GM19467 (cell line): ENCODE data around the gene ZNF575.
"Not testable (repeated sequence)": the region's sequence is repeated elsewhere in the genome, so short reads cannot be mapped to it uniquely, and the experiment has no call there.

Experiments used
- ATAC-seq: cut with Tn5 transposase; IDR thresholded peaks from one replicate; pipeline ENCODE4 v1.9.1; 2021; ENCODE audit warnings: mild to moderate bottlenecking, moderate library complexity; ENCODE audit not compliant: unreplicated experiment

ZNF575 gene

DNA sequence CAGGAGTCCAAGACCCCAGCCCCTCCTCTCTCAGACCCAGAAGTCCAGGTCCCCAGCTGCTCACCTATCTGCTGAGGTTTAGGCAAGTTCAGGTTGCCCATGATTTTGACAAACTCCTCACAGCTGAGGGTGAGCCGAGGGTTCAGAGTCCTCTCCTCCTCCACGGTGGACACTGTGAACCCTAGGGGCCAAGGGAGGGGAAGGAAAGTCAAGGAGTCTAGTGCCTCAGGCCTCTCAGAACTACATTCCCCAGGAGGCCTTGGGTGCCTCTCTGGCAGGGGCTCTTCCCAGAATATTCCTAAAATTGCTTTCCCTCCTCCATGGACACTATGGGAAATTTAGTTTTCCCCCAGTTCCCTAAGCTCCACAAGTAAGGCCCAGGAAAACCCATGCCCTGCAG, 25.1 kb upstream of the ZNF575 start:
- no peak for ATAC-seq

DNA sequence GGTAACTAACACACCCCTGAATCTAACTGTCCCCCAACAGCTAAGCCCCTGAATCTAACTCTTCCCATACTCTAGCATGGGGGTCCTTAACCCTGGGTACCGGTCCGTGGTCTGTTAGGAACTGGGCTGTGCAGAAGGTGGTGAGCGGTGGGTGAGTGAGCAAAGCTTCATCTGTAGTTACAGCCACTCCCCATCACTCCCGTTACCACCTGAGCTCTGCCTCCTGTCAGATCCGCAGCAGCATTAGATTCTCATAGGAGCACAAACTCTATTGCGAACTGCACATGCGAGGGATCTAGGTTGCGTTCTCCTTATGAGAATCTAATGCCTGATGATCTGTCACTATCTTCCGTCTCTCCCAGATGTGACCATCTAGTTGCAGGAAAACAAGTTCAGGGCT, 22.3 kb upstream of the ZNF575 start:
- no peak for ATAC-seq

DNA sequence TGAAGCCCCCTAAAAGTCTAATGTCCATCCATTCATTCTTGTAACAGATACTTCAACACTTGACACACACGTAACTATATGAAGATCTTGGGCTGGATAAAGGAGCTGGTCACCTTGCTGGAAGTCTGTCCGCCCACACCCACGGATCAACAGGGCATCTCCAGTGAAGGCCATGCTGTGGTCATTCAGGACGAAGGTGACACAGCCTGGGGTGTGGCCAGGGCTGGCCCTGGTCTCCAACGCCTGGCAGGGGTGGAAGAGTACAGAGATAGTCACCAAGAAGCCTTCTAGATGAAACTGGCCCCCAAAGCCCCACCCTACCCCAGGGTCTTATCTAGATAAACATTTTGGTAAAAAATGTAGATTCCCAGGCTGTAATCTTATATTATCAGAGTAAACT, 21.7 kb upstream of the ZNF575 start:
- no peak for ATAC-seq

DNA sequence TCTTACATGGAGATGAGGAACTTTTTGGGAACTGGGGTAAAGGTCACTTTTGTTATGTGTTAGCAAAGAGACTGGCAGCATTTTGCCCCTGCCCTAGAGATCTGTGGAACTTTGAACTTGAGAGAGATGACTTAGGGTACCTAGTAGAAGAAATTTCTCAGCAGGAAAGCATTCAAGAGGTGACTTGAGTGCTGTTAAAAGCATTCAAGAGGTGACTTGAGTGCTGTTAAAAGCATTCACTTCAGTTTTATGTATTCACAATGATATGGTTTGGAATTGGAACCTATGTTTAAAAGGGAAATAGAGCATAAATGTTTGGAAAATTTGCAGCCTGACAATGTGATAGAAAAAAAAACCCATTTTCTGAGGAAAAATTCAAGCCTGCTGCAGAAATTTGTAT, 20.6 kb upstream of the ZNF575 start:
- not testable (repeated sequence) for ATAC-seq

DNA sequence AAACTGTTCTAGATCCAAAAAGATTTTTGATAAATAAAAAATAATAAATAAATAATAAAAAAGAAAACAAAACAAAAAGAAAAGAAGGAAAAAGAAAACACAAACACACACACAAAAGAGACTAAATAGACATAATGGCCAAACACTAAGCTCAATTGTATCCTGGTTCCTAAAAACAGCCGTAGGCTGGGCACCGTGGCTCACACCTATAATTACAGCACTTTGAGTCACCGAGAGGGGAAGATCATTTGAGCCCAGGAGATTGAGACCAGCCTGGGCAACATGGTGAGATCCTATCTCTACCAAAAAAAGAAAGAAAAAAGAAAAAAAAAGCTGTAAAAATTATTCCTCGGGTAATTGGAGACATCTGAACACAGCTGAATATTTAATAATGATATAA, 14.9 kb upstream of the ZNF575 start:
- ATAC-seq: no peak

DNA sequence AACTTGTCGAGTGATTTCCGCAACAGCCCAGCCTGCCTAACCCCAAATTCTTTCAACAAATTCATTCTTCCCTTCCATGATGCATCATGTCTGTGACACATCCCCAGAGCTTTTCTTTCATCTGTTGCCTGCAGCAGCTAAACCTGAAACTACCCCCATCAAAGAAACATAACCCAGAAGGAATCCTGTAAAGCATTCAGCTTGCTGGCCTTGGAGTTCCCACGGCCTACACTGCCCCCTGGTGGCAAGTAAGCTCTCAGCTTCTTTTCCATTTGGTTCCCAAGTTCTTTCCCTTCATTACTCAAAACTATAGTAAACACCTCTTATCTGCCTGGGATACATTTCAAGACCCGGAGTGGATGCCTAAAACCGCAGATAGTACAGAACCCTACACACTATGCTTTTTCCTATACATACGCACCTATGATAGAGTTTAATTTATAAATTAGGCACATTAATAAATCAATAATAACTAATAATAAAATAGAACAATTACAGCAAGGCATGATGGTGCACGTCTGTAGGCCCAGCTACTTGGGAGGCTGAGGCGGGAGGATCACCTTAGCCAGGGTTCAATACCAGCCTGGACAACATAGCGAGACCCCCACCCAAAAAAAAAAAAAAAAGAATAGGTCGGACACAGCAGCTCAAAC, 13.4 kb upstream of the ZNF575 start:
- ATAC-seq: no peak

DNA sequence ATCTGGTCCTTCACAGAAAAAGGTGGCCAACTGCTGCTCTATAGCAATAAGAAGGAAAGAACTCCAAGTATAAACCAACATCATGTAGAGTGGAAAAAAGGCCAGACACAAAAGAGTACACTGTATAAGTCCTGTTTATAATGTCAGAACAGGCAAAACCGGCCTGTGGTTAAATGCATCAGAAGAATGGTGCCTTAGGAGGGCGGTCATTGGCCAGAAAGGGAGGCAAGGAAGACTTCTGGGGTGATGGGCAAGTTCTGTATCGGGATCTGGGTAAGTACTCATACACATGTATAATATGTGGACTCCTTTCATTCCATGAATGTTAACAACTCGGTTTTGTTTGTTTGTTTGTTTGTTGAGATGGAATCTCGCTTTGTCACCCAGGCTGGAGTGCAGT, 10.1 kb upstream of the ZNF575 start:
- no peak for ATAC-seq

DNA sequence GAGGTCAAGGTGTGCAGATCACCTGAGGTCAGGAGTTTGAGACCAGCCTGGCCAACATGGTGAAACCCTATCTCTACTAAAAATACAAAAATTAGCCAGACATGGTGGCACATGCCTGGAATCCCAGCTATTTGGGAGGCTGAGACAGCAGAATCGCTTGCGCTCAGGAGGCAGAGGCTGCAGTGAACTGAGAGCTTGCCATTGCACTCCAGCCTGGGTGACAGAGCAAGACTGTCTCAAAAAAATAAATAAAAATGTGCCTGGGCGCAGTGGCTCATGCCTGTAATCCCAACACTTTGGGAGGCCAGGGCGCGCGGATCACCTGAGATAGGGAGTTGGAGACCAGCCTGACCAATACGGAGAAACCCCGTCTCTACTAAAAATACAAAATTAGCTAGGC, 9.3 kb upstream of the ZNF575 start:
- not testable (repeated sequence) for ATAC-seq

DNA sequence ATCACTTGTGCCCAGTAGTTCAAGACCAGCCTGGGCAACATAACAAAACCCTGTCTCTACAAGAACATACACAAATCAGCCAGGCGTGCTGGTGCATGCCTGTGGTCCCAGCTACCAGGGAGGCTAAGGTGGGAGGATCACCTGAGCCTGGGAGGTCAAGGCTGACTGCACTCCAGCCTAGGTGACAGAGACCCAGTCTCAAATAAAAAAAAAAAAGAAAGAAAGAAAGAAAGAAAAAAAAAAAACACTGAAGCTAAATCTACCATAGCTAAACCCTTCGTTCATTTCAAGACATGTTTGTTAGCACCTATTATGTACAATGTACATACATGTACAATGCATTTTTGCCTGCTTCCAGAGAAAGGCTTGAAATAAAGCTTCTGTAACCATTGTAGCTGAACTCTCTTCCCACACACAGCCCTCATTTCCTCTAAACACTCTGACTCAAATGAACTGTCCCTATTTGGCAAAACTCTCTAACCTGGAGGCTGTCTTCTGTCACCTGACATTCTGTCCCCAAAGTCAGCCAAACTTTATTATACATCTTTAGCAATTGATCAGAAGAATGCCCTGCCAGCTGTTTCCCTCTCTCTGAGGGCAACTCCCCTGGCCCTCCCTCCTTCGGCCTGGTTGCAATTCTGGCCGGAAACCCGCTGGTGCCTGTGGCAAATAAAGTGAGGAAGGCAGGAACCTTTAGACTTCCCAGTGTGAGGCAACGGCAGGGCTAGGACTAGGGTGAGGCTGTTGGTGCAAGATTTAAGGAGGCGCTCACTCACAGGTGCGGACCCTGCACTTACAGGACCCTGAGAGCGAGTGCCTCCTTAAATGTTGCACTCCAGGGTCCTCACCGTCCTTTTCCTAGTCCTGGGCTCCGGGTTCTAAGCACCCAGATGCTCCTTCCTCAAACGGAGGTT, 7.8 kb upstream of the ZNF575 start:
- ATAC-seq: no peak

DNA sequence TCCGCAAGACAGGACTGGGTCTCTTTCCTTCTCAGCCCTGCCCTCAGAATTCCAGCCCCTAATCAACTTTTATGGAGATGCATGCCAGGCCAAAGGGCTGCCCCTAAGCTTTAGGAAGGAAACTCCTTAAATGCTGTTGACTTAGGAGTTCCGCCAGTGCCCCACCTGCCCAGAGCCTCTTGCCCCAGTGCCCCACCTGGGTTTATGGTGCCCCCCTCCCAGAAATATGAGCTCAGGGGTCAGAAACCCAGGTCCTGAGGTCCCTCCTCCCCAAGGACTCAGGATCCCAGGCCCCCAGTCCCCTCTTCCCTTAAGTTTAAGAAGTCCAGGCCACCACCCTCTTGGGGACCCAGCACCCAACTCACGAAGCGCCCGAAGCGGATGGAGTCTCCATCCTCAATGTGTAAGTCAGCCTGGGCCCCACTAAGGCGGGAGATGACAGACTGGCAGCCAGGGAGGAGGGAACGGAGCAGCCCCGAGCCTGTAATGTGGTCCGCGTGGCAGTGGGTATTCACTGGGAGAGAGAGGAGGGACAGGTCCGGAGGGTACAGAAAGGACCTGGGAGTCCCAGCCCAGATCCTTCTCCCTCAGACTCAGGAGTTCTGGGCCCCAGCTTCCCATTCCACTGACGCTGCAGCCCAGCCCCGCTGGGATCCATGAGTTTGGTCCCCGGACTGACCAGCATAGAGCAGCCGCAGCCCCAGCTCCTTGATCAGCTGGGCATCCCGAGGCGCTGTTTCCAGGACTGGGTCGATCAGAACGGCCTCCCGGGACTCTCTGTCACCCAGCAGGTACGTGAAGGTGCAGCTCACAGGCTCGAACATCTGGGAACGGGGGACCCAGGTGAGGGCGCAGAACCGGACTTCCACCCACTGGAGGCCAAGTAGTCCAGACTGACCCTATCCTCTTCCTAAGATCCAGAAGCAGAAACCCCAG, 6.9 kb upstream of the ZNF575 start:
- ATAC-seq: no peak

DNA sequence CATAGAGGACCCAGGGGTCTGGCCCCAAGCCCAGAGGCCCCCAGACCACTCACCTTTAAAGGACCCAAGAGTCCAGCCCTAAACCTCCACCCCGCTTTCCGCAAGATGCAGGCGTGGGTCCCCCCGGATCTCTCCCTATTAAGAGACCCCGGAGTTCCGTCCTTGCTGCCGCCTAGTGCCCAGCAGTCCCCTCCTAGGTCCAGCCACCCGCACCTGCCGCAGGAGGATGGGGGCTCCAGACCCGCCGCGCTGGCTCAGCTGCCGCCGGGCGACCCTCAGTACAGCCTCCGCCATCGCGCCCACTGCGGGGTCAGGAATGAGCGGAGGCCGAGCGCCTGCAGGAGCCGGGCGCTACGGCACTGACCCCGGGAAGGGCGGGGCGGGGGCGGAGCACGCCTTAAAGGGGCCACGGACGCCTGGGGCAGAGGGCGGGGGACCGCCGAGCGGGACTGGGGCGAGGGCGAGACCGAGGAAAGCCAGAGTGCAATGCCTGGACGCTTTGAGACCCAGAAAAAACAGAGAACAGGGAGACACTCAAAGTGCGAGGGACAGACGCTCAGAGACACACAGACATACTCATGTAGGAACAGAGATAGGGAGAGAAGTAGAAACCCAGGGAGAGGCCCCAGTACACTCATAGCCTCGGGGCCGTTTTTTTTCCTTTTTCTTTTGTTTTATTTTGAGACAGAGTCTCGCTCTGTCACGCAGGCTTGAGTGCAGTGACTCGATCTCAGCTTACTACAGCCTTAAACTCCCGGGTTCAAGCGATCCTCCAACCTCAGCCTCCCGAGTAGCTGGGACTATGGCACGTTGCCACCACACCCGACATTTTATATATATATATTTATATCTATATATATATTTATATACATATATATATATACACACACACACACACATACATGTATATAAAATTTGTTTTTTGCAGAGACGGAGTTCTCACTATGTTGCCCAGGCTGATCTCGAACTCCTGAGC, 5.8 kb upstream of the ZNF575 start, which contains the start of gene ETHE1:
Gene ETHE1 (minus strand): TSS at position 318 of the 976 bp plus-strand sequence. CDS start 24 bp downstream, at position 294.
- peak; percentile 50 for ATAC-seq

DNA sequence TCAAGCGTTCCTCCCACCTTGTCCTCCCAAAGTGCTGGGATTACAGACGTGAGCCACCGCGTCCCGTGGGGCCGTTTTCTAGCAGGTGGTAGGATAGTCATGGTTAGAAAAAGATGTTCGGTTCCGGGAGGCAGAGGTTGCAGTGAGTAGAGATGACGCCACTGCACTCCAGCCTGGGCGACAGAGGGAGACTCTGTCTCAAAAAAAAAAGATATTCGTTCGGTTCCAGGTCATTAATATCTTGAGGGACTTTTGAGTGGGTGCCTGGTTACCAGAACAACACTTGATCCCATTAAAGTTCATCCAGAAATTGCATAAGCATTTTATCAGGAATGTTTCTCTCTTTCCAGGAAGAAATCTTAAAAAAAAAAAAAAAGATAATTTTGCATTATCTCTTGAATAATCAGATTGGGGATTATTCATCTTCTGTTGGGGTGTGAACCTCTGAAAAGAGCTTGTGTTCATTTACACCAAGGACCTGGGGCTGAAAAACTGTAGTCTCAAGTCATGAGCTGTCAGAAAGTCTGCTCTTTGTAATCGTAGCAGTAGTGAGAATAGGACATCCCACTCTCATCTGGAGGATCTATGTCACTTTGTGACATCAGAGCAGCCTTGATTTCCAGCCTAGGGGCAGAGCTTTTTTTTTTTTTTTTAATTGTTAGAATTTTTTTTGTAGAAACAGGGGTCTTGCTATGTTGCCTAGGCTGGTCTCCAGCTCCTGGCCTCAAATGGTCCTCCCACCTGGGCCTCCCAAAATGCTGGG, 4.9 kb upstream of the ZNF575 start:
- ATAC-seq: no peak

DNA sequence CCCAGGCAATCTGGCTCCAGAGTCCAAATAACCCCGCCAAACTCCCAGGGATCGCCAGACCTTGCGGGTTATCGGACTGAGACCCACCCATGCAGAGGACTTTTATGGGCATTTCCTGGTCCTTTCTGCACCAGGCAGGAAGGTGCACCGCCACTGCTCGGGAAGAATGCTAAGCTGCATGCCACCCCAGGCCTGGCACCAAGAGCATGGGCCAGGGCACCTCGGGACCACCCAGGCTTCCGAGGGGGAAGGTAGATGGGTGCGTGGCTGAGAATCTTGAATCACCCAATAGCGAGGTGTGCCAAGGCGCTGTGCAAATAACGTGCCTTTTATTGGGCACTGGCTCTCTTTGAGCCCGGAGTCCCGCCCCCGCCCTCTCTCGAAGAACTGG, 422 bp upstream of the ZNF575 start:
- no peak for ATAC-seq

DNA sequence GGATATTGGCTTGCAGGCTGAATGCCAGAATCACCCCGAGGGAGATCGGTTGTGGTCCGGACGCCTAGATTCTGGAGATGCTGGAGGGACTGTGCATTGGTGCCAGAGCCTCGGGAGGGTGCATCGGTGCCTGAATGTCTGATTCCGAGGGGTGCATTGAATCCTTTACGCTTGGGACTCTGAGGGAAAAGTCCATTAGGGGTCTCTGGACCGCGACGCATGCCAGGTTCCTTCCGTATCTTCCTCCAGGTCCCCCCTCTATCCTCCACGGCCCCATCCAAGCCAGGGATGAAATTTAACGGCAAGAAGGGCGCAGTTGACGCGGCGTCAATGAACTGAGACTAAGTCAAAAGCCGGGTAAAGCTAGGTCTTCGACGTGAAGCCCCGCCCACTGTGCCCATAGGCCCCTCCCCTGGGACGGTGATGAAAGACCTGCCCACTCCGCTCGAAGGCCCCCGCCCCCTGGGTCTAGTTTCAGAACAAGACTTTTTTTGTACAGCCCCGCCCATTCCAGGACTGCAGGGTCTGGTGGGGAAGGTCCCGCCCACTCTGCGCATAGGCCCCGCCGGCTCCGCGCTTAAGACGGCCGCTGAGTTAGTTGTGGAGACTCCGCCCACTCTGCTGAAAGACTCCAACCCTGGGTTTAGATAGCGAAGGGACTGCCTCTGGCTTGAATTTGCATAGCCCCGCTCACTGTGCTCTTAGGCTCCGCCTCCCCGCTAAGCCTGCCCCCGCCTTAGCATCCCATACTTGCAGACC, 737 bp downstream of the ZNF575 start:
- peak; percentile 52 for ATAC-seq

DNA sequence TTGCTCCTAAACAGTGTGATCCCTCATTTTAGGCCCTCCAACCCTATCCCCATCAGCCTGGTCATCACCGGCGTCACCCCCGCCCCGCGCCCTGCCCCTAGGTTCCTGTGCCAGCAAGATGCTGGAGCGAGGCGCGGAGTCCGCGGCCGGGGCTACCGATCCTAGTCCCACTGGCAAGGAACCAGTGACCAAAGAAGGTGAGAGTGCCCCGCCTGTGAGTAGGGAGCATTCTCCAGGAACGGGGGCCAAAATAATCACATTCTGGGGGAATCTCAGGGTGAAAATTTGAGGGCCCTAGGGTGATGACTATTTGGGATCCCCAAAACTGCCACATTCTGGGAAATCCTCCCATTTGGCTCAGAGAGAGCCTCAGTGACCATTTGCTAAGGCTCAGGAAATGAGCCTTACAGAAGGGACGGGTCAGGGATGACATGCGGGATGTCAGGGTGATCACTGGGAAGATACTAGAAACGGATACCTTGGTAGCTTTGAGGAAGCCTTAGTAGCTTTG, 1.4 kb downstream of the ZNF575 start:
- no peak for ATAC-seq

DNA sequence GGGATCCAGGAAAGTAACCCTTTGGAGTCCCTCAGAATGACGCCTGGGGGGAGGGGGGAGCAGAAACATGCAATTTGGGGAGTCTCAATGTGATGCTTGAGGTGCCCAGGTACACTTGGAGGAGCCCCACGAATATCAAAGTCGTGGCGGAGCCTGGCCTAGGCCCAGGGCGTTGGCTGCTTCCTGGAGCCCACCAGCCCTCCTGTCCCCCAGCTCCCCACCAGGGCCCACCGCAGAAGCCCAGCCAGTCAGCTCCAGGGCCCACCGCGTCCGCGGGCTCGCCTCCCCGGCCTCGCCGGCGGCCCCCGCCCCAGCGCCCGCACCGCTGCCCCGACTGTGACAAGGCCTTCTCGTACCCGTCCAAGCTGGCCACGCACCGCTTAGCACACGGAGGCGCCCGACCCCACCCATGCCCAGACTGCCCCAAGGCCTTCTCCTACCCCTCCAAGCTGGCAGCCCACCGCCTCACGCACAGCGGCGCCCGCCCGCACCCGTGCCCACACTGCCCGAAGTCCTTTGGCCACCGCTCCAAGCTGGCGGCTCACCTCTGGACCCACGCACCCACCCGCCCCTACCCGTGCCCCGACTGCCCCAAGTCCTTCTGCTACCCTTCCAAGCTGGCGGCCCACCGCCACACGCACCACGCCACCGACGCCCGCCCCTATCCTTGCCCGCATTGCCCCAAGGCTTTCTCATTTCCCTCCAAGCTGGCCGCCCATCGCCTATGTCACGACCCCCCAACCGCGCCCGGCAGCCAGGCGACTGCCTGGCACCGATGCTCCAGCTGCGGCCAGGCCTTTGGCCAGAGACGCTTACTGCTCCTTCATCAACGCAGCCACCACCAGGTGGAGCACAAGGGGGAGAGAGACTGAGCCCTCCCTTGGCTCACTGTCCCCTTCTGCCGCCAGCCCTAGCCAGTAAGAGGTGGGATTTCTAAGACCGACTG, 2.1 kb downstream of the ZNF575 start:
- no peak for ATAC-seq

DNA sequence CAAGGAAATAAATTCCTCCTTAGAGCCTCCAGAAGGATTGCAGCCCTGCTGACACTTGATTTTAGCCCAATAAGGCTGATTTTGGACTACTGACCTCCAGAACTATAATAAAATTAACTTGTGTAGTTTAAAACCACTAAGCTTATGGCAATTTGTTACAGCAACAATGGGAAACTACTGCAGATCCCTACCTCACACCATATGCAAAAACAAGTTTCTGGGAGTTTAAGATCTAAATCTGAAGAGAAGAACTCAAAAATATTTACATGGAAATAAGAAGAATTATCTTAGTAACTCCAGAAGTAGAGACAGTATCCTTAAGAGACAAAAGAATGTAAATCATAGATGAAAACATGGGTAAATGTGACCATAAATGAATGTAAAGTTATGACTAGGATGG, 5.9 kb downstream of the ZNF575 start:
- ATAC-seq: no peak
